Measurements from ENCODE around the gene PPP1R12C.
"Not testable (repeated sequence)": the region's sequence is repeated elsewhere in the genome, so short reads cannot be mapped to it uniquely, and the experiment has no call there.

- TF ChIP-seq CTCF (conservative IDR thresholded peaks at IDR 0.05); ZFX (IDR thresholded peaks at IDR 0.05): not testable (repeated sequence)
These were observed 38.3 kb upstream of the PPP1R12C start for GRCh38 chr19:55155784-55156183.
